CD4-positive, CD25-positive, alpha-beta regulatory T cell (primary cell): ENCODE results near the gene TELO2. TPM values are rescaled to one million over a fixed set of nuclear protein-coding genes. Genes with fewer than 3 reads are reported as not detected.
A peak's percentile ranks its signal among the peaks of the same experiment; 100 is the strongest.

Source experiments
- ATAC-seq, 2 donors: fragments of 150-1000 bp; cut with Tn5 transposase; one replicate each; pipeline ENCODE4 v1.10.0; 2021; ENCODE audit warnings: low read depth in 2 of 2, moderate number of reproducible peaks in 2 of 2, moderate library complexity in 1 of 2
- DNase-seq, 3 donors: peaks; one replicate each; pipeline versions ENCODE4 v3.0.0 to v3.0.0-alpha.2; 2012 to 2022; ENCODE audit warnings: mixed read lengths in 1 of 3
- H3K27ac ChIP-seq: one replicate; pipeline ENCODE4 v1.7.0; 2013; ENCODE audit warnings: mild to moderate bottlenecking, low read length; ENCODE audit not compliant: insufficient read depth, poor library complexity, severe bottlenecking
- H3K27me3 ChIP-seq: one replicate; pipeline ENCODE4 v1.7.0; 2013; ENCODE audit warnings: low read length; ENCODE audit not compliant: control insufficient read depth, insufficient read depth
- H3K36me3 ChIP-seq: one replicate; pipeline ENCODE4 v1.7.0; 2013; ENCODE audit warnings: mild to moderate bottlenecking, low read length, moderate library complexity; ENCODE audit not compliant: control insufficient read depth, insufficient read depth
- H3K4me1 ChIP-seq: 2 replicates; pipeline ENCODE4 v1.7.0; 2013; ENCODE audit warnings: mild to moderate bottlenecking, low read length; ENCODE audit not compliant: insufficient read depth, control insufficient read depth, poor library complexity, severe bottlenecking
- H3K4me3 ChIP-seq: one replicate; pipeline ENCODE4 v1.7.0; 2013; ENCODE audit warnings: low read depth, mild to moderate bottlenecking, low read length, moderate library complexity
- H3K9me3 ChIP-seq, 2 experiments: 1 replicate in 1 of 2; 2 replicates in 1 of 2; pipeline ENCODE4 v1.7.0; 2013; ENCODE audit warnings: low read length in 2 of 2, mild to moderate bottlenecking in 1 of 2, moderate library complexity in 1 of 2; ENCODE audit not compliant: control insufficient read depth in 2 of 2
- H3K27ac Mint-ChIP-seq, 3 donors: one replicate each; pipeline ENCODE4 v1.8.0; 2020 to 2022; ENCODE audit warnings: mild to moderate bottlenecking in 3 of 3, mixed read lengths in 3 of 3, moderate library complexity in 2 of 3
- H3K27me3 Mint-ChIP-seq: one replicate; pipeline ENCODE4 v1.8.0; 2022; ENCODE audit warnings: mild to moderate bottlenecking, mixed read lengths
- H3K36me3 Mint-ChIP-seq: one replicate; pipeline ENCODE4 v1.8.0; 2020; ENCODE audit warnings: mixed read lengths
- H3K4me1 Mint-ChIP-seq, 4 donors: one replicate each; pipeline ENCODE4 v1.8.0; 2020 to 2022; ENCODE audit warnings: mixed read lengths in 4 of 4, mild to moderate bottlenecking in 1 of 4
- H3K4me3 Mint-ChIP-seq, 4 donors: one replicate each; pipeline ENCODE4 v1.8.0; 2020 to 2022; ENCODE audit warnings: mild to moderate bottlenecking in 4 of 4, mixed read lengths in 4 of 4, moderate library complexity in 3 of 4
- H3K9me3 Mint-ChIP-seq, 7 donors: one replicate each; pipeline ENCODE4 v1.8.0; 2020 to 2022; ENCODE audit warnings: mixed read lengths in 7 of 7, mild to moderate bottlenecking in 3 of 7, moderate library complexity in 2 of 7
- polyA plus RNA-seq, 4 donors: library from polyadenylated mRNA; unstranded; fragments of 300-500 nt; fragmentation: Illumina TruSeq; gene quantifications; one replicate each; pipeline ENCODE4 v1.2.3, GENCODE V29; 2021
- total RNA-seq: library from RNA; stranded (reverse); gene quantifications from one replicate; pipeline ENCODE4 v1.2.3, GENCODE V29; 2022

The TELO2 gene
- total and polyA plus RNA-seq, 5 donors from 2014 or later: 9.1 to 27.4 (median 12.0) TPM

DNA sequence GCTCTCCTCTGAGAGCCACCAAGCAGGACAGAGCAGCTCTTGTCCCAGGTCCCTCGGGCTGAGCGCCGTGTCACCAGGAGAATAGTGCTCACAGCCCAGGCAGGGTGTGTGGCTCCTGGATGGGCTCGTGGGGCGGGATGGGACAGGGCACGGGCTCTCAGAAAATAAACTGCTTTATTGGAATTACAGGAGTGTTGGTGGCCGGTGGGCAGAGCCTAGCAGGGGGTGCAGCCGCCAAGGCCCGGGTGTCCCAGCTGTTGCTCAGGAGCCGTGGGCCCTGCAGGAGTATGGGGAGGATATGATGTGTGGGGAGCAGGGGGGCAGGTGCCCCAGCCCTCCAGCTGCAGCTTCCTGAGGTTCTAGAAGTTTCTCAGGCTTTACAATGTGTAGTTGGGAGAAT is 17.1 kb downstream of the TELO2 start:
- Histone ChIP-seq H3K4me1 (no peaks in the 10 kb centered on the region), H3K4me3 (no peak overlapping the region), H3K27me3 (no peaks in the 10 kb centered on the region), H3K27ac (no peak overlapping the region), H3K36me3 (no peaks in the 10 kb centered on the region), H3K9me3 (peaks cover 0 to 4% of the 10 kb centered on the region in 2 experiments)
- no peaks in the 10 kb centered on the region for H3K36me3 Mint-ChIP-seq
- DNase-seq: no peak
- no peaks in the 10 kb centered on the region for H3K4me1 Mint-ChIP-seq
- H3K9me3 Mint-ChIP-seq: peaks cover 0 to 1% (median 0%) of the 10 kb centered on the region in 7 donors
- H3K27ac Mint-ChIP-seq: no peak overlapping the region
- no peaks in the 10 kb centered on the region for H3K27me3 Mint-ChIP-seq
- no peak overlapping the region for H3K4me3 Mint-ChIP-seq
- ATAC-seq: no peak

GRCh38 chr16:1510941-1511351 is 17.8 kb downstream of the TELO2 start:
- Mint-ChIP-seq H3K27ac (no peak overlapping the region), H3K4me1 (no peaks in the 10 kb centered on the region), H3K36me3 (no peaks in the 10 kb centered on the region), H3K4me3 (no peak overlapping the region), H3K27me3 (no peaks in the 10 kb centered on the region), H3K9me3 (peaks cover 0 to 1% (median 0%) of the 10 kb centered on the region in 7 donors)
- Histone ChIP-seq H3K27me3 (no peaks in the 10 kb centered on the region), H3K4me3 (no peak overlapping the region), H3K9me3 (peaks cover 0 to 4% of the 10 kb centered on the region in 2 experiments), H3K36me3 (no peaks in the 10 kb centered on the region), H3K4me1 (no peaks in the 10 kb centered on the region), H3K27ac (no peak overlapping the region)
- no peak for DNase-seq
- no peak for ATAC-seq

DNA sequence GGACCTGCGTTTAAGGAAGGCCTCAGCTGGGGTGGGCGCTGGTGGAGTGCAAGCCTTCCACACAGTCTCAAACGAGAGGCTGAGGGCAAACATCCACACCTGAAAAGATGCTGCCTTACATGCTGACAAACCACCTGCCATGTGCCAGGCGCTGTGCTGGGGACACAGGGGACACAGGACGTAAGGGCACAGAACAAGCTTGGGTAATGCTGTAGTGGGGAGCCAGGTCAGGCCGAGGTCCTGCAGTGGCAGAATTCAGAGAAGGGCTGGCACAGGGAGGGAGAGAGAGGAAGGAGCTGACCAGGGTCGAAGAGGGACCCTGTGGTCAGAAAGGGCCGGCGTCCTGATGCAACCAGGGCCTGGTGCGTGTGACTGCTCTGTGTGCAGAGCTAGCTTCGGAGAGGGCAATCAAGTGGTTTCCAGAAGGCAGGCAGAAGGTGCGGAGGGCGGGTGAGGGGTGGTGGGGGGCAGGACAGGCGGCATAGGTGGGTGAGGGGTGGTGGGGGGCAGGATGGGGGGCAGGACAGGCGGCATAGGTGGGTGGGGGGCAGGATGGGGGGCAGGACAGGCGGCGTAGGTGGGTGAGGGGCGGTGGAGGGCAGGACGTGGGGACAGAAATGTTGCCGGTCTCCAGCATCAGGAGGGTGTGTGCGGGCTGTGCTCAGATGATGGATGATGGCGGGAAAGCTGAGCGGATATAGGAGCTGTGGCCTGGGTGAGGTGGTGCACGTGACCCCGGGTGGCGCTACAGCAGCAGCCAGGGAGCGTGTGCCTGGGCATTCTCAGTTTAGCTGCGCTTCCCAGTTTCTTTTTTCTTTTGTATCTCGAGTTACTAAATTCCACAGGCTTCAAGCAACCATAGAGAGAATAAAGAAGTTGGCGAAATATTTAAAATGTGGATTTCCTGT is 18.8 kb downstream of the TELO2 start:
- Histone ChIP-seq H3K36me3 (no peaks in the 10 kb centered on the region), H3K27ac (no peak overlapping the region), H3K27me3 (no peaks in the 10 kb centered on the region), H3K4me1 (no peaks in the 10 kb centered on the region), H3K4me3 (no peak overlapping the region), H3K9me3 (peaks cover 0 to 4% of the 10 kb centered on the region in 2 experiments)
- Mint-ChIP-seq H3K4me3 (no peak overlapping the region), H3K36me3 (no peaks in the 10 kb centered on the region), H3K9me3 (peaks cover 0 to 1% (median 0%) of the 10 kb centered on the region in 7 donors), H3K27ac (no peak overlapping the region), H3K4me1 (no peaks in the 10 kb centered on the region), H3K27me3 (no peaks in the 10 kb centered on the region)
- ATAC-seq: no peak
- DNase-seq: no peak

- no peak for DNase-seq
- Histone ChIP-seq H3K4me1 (no peaks in the 10 kb centered on the region), H3K27ac (no peak overlapping the region), H3K9me3 (peaks cover 0 to 4% of the 10 kb centered on the region in 2 experiments), H3K4me3 (no peak overlapping the region), H3K36me3 (no peaks in the 10 kb centered on the region), H3K27me3 (no peaks in the 10 kb centered on the region)
- no peak for ATAC-seq
- Mint-ChIP-seq H3K27ac (no peak overlapping the region), H3K36me3 (no peaks in the 10 kb centered on the region), H3K4me1 (no peaks in the 10 kb centered on the region), H3K9me3 (peaks cover 0 to 1% (median 0%) of the 10 kb centered on the region in 7 donors), H3K4me3 (no peak overlapping the region), H3K27me3 (no peaks in the 10 kb centered on the region)
Observed at GRCh38 chr16:1512774-1513173, 19.6 kb downstream of the TELO2 start.

GRCh38 chr16:1514507-1514906 is 21.3 kb downstream of the TELO2 start:
- peaks cover 0 to 4% of the 10 kb centered on the region in 2 experiments for H3K9me3 ChIP-seq
- no peak overlapping the region for H3K27ac ChIP-seq
- no peak overlapping the region for H3K4me3 ChIP-seq
- Mint-ChIP-seq H3K36me3 (no peaks in the 10 kb centered on the region), H3K9me3 (peaks cover 0 to 1% (median 0%) of the 10 kb centered on the region in 7 donors), H3K27ac (no peak overlapping the region), H3K27me3 (no peaks in the 10 kb centered on the region), H3K4me3 (no peak overlapping the region), H3K4me1 (no peaks in the 10 kb centered on the region)
- ATAC-seq: no peak
- no peak for DNase-seq
- H3K36me3 ChIP-seq: no peaks in the 10 kb centered on the region
- H3K27me3 ChIP-seq: no peaks in the 10 kb centered on the region
- no peaks in the 10 kb centered on the region for H3K4me1 ChIP-seq

DNA sequence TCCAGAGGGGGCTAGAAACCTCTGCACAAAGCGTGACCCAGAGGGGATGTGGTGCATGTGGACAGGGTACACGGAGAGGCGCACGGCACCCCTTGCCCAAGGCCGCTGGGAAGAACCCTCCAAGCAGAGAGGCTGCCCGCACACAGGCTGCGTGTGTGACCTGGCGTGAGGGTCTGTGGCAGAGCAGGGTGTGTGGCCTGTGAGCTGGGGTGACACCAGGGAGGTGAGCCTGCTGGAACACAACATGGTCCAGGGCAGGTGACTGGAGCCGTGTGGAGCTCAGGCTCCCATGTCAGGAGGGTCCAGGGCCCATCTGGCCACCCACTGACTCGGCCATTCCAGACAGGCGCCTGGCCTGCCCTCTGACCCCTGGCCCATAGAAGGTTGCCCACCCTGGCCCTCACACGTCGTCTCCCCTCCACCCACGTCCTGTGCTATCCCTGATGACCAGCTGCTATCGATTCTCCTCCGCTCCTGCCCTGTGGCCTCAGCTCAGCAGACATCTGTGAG is 25.5 kb downstream of the TELO2 start:
- DNase-seq: no peak
- H3K4me3 Mint-ChIP-seq: no peak overlapping the region
- no peaks in the 10 kb centered on the region for H3K4me1 Mint-ChIP-seq
- no peaks in the 10 kb centered on the region for H3K27me3 ChIP-seq
- H3K27ac Mint-ChIP-seq: no peak overlapping the region
- H3K9me3 Mint-ChIP-seq: no peaks in the 10 kb centered on the region
- no peaks in the 10 kb centered on the region for H3K27me3 Mint-ChIP-seq
- no peak overlapping the region for H3K27ac ChIP-seq
- ATAC-seq: no peak
- no peaks in the 10 kb centered on the region for H3K4me1 ChIP-seq
- no peaks in the 10 kb centered on the region for H3K36me3 Mint-ChIP-seq
- no peaks in the 10 kb centered on the region for H3K36me3 ChIP-seq
- H3K9me3 ChIP-seq: peaks cover 0 to 4% of the 10 kb centered on the region in 2 experiments
- H3K4me3 ChIP-seq: no peak overlapping the region

DNA sequence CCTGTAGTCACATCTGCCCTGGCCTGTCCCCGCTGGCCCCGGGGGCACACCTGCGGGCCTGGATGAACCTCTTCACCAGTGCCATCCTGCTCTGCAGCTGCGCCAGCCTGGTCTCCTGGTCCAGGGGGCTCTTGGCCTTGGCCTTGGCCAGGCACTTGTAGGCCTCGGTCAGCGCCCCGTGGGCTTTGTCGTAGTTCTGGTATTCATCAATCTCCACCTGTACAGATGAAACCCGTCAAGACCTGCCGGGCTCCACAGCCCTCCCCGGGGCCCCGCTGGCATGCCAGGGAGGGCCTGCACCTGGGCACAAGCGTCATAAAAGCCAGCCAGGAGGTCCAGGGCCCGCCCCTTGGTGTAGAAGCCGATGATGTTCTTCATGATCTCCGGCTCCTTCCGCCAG is 26.7 kb downstream of the TELO2 start:
- Mint-ChIP-seq H3K27ac (peak overlapping the region in 1 of 3 donors; percentile 31), H3K4me3 (no peak overlapping the region), H3K4me1 (peaks cover 0 to 2% (median 0%) of the 10 kb centered on the region in 4 donors), H3K9me3 (no peaks in the 10 kb centered on the region), H3K27me3 (no peaks in the 10 kb centered on the region), H3K36me3 (peaks cover 4% of the 10 kb centered on the region)
- no peaks in the 10 kb centered on the region for H3K36me3 ChIP-seq
- H3K4me1 ChIP-seq: no peaks in the 10 kb centered on the region
- H3K9me3 ChIP-seq: no peaks in the 10 kb centered on the region
- H3K27me3 ChIP-seq: no peaks in the 10 kb centered on the region
- H3K27ac ChIP-seq: no peak overlapping the region
- DNase-seq (no peak), ATAC-seq (no peak)
- no peak overlapping the region for H3K4me3 ChIP-seq
